OCI-LY3 (cell line): Measurements from ENCODE around the gene CCDC85B.

Experiments used
- H2AFZ ChIP-seq: fragments of 200-600, 300-600 bp; shearing (Covaris generic); 2 replicates; pipeline ENCODE4 v1.6.0; 2014; ENCODE audit warnings: antibody characterized with exemption, low read depth, low read length
- H3K27ac ChIP-seq: fragments of 200-600, 300-600 bp; sonication (generic); 2 replicates; pipeline ENCODE4 v1.5.1; 2014; ENCODE audit warnings: mild to moderate bottlenecking, low read length, moderate library complexity, mixed read lengths
- H3K27me3 ChIP-seq: fragments of 200-600, 300-600 bp; sonication (generic); 2 replicates; pipeline ENCODE4 v1.6.1; 2014; ENCODE audit warnings: low read depth, low read length, mixed read lengths
- H3K36me3 ChIP-seq: fragments of 200-600, 300-600 bp; sonication (generic); replicated peaks from 2 replicates; pipeline ENCODE3; 2014; ENCODE audit warnings: low read depth, low read length, mixed read lengths
- H3K4me1 ChIP-seq: fragments of 300-600, 200-600 bp; sonication (generic); 2 replicates; pipeline ENCODE4 v1.6.1; 2014; ENCODE audit warnings: low read length, mixed read lengths
- H3K4me2 ChIP-seq: fragments of 200-600, 300-600 bp; sonication (generic); 2 replicates; pipeline ENCODE4 v1.6.1; 2014; ENCODE audit warnings: low read length, mixed read lengths
- H3K4me3 ChIP-seq: fragments of 300-600, 200-600 bp; sonication (generic); 2 replicates; pipeline ENCODE4 v1.5.1; 2014; ENCODE audit warnings: antibody characterized with exemption, mild to moderate bottlenecking, low read length, moderate library complexity
- H3K79me2 ChIP-seq: fragments of 300-600, 200-600 bp; shearing (Covaris generic); 2 replicates; pipeline ENCODE4 v1.6.1; 2014; ENCODE audit warnings: mild to moderate bottlenecking, low read length, mixed read lengths
- H3K9ac ChIP-seq: fragments of 300-600, 200-600 bp; shearing (Covaris generic); 2 replicates; pipeline ENCODE4 v1.6.0; 2014; ENCODE audit warnings: mild to moderate bottlenecking, low read length, moderate library complexity
- H3K9me3 ChIP-seq: fragments of 200-600, 300-600 bp; shearing (Covaris generic); 2 replicates; pipeline ENCODE4 v1.6.1; 2014; ENCODE audit warnings: low read length, mixed read lengths; ENCODE audit not compliant: insufficient read depth
- H4K20me1 ChIP-seq: fragments of 200-600, 300-600 bp; sonication (generic); 2 replicates; pipeline ENCODE4 v1.6.1; 2016; ENCODE audit warnings: low read length, mixed read lengths; ENCODE audit not compliant: insufficient read depth
- CTCF ChIP-seq: fragments of 200-600, 300-600 bp; sonication (generic); IDR thresholded peaks from 2 replicates; pipeline ENCODE4 v1.5.1; 2014; ENCODE audit warnings: antibody characterized with exemption, low read length, low read depth
- EZH2phosphoT487 ChIP-seq: fragments of 200-600 bp; shearing (Covaris generic); IDR thresholded peaks from 2 replicates; pipeline ENCODE4 v1.6.1; 2018; ENCODE audit warnings: antibody characterized with exemption, mixed run types, low read depth

The CCDC85B gene

GRCh38 chr11:65862941-65863888 is 27.3 kb upstream of the CCDC85B start:
- Histone ChIP-seq H3K9me3 (no peaks in the 10 kb centered on the region), H3K36me3 (peaks cover 65% of the 10 kb centered on the region), H3K4me2 (no peak overlapping the region), H3K4me3 (no peak overlapping the region), H3K4me1 (peaks cover 12% of the 10 kb centered on the region), H3K27me3 (no peaks in the 10 kb centered on the region), H4K20me1 (no peaks in the 10 kb centered on the region; the same call in 1 of the 2 replicates), H2AFZ (no peak overlapping the region), H3K79me2 (peaks cover 21% of the 10 kb centered on the region), H3K9ac (no peak overlapping the region), H3K27ac (no peak overlapping the region)
- no peak for TF ChIP-seq EZH2phosphoT487
- TF ChIP-seq CTCF, result no peak

- H3K79me2 ChIP-seq, result peaks cover 21% of the 10 kb centered on the region
- peaks cover 65% of the 10 kb centered on the region for H3K36me3 ChIP-seq
- TF ChIP-seq CTCF, result no peak
- TF ChIP-seq EZH2phosphoT487, result no peak
- no peak overlapping the region for H3K27ac ChIP-seq
- no peak overlapping the region for H3K4me2 ChIP-seq
- no peak overlapping the region for H3K9ac ChIP-seq
- H3K9me3 ChIP-seq, result no peaks in the 10 kb centered on the region
- H3K27me3 ChIP-seq, result no peaks in the 10 kb centered on the region
- H2AFZ ChIP-seq, result no peak overlapping the region
- peaks cover 9% of the 10 kb centered on the region for H3K4me1 ChIP-seq
- H4K20me1 ChIP-seq, result no peaks in the 10 kb centered on the region; the same call in 1 of the 2 replicates
- no peak overlapping the region for H3K4me3 ChIP-seq
These were observed 26.4 kb upstream of the CCDC85B start for GRCh38 chr11:65863889-65864705.

GRCh38 chr11:65864706-65865471 is 25.6 kb upstream of the CCDC85B start:
- peaks cover 9% of the 10 kb centered on the region for H3K4me1 ChIP-seq
- H3K27ac ChIP-seq, result no peak overlapping the region

More at GRCh38 chr11:65864706-65865471, 25.6 kb upstream of the CCDC85B start:
- no peaks in the 10 kb centered on the region for H3K9me3 ChIP-seq
- H3K4me2 ChIP-seq, result no peak overlapping the region
- H3K36me3 ChIP-seq, result peaks cover 65% of the 10 kb centered on the region
- no peak overlapping the region for H3K9ac ChIP-seq
- no peaks in the 10 kb centered on the region; the same call in 1 of the 2 replicates for H4K20me1 ChIP-seq
- H3K4me3 ChIP-seq, result no peak overlapping the region
- no peak overlapping the region for H2AFZ ChIP-seq
- H3K79me2 ChIP-seq, result peaks cover 21% of the 10 kb centered on the region
- TF ChIP-seq EZH2phosphoT487, result no peak
- no peak for TF ChIP-seq CTCF
- H3K27me3 ChIP-seq, result no peaks in the 10 kb centered on the region
